GM19025 (cell line): ENCODE measurements around the gene PLK5.
"Not testable (repeated sequence)": the region's sequence is repeated elsewhere in the genome, so short reads cannot be mapped to it uniquely, and the experiment has no call there.

Experiments used
- ATAC-seq: cut with Tn5 transposase; IDR thresholded peaks from one replicate; pipeline ENCODE4 v1.9.1; 2021; ENCODE audit warnings: mild to moderate bottlenecking, low read depth, moderate library complexity; ENCODE audit not compliant: unreplicated experiment

The PLK5 gene

GRCh38 chr19:1524287-1524971 lies 552 bp downstream of the PLK5 start:
- ATAC-seq, result no peak

GRCh38 chr19:1524972-1525325 lies 1.1 kb downstream of the PLK5 start:
- no peak for ATAC-seq

- ATAC-seq, result no peak
Measured at GRCh38 chr19:1525343-1525742, 1.5 kb downstream of the PLK5 start.

GRCh38 chr19:1526066-1526778 lies 2.3 kb downstream of the PLK5 start:
- ATAC-seq, result no peak

- no peak for ATAC-seq
Measured at GRCh38 chr19:1526979-1527649, 3.2 kb downstream of the PLK5 start.

- no peak for ATAC-seq
Measured at GRCh38 chr19:1527650-1528309, 3.9 kb downstream of the PLK5 start.

- no peak for ATAC-seq
Measured at GRCh38 chr19:1528596-1529429, 4.9 kb downstream of the PLK5 start.

- no peak for ATAC-seq
Measured at GRCh38 chr19:1529430-1529816, 5.5 kb downstream of the PLK5 start.

- ATAC-seq, result not testable (repeated sequence)
Measured at GRCh38 chr19:1530856-1531255, 7.0 kb downstream of the PLK5 start.

GRCh38 chr19:1531587-1531986 lies 7.7 kb downstream of the PLK5 start:
- ATAC-seq, result no peak

- no peak for ATAC-seq
Measured at GRCh38 chr19:1532003-1532402, 8.1 kb downstream of the PLK5 start.

- ATAC-seq, result no peak
Measured at GRCh38 chr19:1533510-1534150, 9.8 kb downstream of the PLK5 start.

- ATAC-seq, result no peak
Measured at GRCh38 chr19:1534972-1535371, 11.1 kb downstream of the PLK5 start.

GRCh38 chr19:1535699-1536098 lies 11.8 kb downstream of the PLK5 start:
- ATAC-seq, result not testable (repeated sequence)

- ATAC-seq, result no peak
Measured at GRCh38 chr19:1538978-1539377, 15.1 kb downstream of the PLK5 start.

GRCh38 chr19:1539749-1540148 lies 15.9 kb downstream of the PLK5 start:
- not testable (repeated sequence) for ATAC-seq

GRCh38 chr19:1540365-1540925 lies 16.6 kb downstream of the PLK5 start:
- ATAC-seq, result no peak

- no peak for ATAC-seq
Measured at GRCh38 chr19:1549332-1549945, 25.6 kb downstream of the PLK5 start.
